Measurements from ENCODE around the gene DCAF7. TPM values are rescaled to one million over a fixed set of nuclear protein-coding genes. Genes with fewer than 3 reads are reported as not detected.

The DCAF7 gene
- total RNA-seq, 1 donor from 2014 or later: 103 TPM

DNA sequence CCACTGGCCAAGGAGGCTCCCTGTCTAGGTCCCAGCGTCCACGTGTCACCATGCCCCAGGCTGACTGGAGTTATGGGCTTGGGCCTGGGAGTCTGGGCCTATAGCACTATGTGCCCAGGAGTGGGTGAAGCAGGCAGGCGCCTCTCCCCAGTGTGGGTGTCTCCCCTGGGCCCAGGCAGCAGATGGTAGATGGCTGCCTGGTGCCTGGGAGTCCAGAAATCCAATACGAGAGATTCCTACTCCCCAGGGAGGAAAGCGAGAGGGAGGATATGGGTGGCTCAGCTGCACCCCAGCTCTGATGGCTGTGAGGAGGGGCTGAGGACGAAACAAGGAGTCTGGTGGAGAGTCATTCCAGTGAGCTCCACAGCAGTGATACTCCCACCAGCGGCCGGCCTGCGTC is 22.1 kb upstream of the DCAF7 start:
- POLR2A ChIA-PET: no interaction called here
- Mint-ChIP-seq H3K27ac (no peak overlapping the region), H3K36me3 (ENCODE audit: low read depth) (no peaks in the 10 kb centered on the region)

DNA sequence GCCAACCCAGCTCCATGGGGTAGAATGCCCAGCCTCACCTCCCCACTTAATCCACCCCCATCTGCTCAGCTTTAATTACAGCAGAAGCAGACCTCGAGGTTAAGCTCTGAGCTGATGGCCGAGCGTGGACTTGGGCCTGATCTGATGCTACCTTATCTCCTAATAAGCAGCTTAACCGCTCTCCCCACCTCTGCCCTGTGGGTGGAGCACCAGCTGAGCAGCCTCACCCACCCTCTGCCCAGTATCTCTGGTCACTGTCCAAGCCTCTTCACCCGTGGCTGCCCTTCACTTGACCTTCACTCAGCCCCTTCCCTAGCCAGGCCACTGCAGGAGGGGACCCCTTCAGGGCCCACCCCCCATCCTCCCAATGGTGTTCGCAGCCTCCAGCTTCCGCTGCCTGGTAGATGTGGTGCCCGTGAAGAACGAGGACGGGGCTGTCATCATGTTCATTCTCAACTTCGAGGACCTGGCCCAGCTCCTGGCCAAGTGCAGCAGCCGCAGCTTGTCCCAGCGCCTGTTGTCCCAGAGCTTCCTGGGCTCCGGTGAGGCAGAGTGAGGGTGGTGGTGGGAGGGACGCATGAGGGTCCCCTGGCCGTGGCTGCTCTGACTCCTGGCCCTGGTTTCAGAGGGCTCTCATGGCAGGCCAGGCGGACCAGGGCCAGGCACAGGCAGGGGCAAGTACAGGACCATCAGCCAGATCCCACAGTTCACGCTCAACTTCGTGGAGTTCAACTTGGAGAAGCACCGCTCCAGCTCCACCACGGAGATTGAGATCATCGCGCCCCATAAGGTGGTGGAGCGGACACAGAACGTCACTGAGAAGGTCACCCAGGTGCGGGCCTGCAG is 20.3 kb upstream of the DCAF7 start:
- H3K4me1 Mint-ChIP-seq: no peaks in the 10 kb centered on the region
- DNase-seq (no peak), ATAC-seq (ENCODE audit: low read depth) (no peak)
- TF ChIP-seq, protein P1, sequence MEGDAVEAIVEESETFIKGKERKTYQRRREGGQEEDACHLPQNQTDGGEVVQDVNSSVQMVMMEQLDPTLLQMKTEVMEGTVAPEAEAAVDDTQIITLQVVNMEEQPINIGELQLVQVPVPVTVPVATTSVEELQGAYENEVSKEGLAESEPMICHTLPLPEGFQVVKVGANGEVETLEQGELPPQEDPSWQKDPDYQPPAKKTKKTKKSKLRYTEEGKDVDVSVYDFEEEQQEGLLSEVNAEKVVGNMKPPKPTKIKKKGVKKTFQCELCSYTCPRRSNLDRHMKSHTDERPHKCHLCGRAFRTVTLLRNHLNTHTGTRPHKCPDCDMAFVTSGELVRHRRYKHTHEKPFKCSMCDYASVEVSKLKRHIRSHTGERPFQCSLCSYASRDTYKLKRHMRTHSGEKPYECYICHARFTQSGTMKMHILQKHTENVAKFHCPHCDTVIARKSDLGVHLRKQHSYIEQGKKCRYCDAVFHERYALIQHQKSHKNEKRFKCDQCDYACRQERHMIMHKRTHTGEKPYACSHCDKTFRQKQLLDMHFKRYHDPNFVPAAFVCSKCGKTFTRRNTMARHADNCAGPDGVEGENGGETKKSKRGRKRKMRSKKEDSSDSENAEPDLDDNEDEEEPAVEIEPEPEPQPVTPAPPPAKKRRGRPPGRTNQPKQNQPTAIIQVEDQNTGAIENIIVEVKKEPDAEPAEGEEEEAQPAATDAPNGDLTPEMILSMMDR (IDR thresholded peaks at IDR 0.05): no peak
- H3K27ac Mint-ChIP-seq: no peak overlapping the region
- no peak overlapping the region for H3K4me3 Mint-ChIP-seq
- no peaks in the 10 kb centered on the region for H3K36me3 Mint-ChIP-seq (ENCODE audit: low read depth)
- no peaks in the 10 kb centered on the region for H3K9me3 Mint-ChIP-seq
- intact Hi-C loops (cut with micrococcal nuclease): no loop called here
- ChIA-PET CTCF (no interaction called here), POLR2A (no interaction called here)
- peaks cover 20% of the 10 kb centered on the region for H3K27me3 Mint-ChIP-seq

More for the DNA sequence above, 22.1 kb upstream of the DCAF7 start:
- H3K9me3 Mint-ChIP-seq: no peaks in the 10 kb centered on the region
- no peak for DNase-seq
- intact Hi-C loops (cut with micrococcal nuclease): no loop called here
- TF ChIP-seq, protein P1 (IDR thresholded peaks at IDR 0.05): no peak
- no peak overlapping the region for H3K4me3 Mint-ChIP-seq
- no peak for ATAC-seq (ENCODE audit: low read depth)
- CTCF ChIA-PET: no interaction called here
- H3K4me1 Mint-ChIP-seq: no peaks in the 10 kb centered on the region
- peaks cover 32% of the 10 kb centered on the region for H3K27me3 Mint-ChIP-seq

DNA sequence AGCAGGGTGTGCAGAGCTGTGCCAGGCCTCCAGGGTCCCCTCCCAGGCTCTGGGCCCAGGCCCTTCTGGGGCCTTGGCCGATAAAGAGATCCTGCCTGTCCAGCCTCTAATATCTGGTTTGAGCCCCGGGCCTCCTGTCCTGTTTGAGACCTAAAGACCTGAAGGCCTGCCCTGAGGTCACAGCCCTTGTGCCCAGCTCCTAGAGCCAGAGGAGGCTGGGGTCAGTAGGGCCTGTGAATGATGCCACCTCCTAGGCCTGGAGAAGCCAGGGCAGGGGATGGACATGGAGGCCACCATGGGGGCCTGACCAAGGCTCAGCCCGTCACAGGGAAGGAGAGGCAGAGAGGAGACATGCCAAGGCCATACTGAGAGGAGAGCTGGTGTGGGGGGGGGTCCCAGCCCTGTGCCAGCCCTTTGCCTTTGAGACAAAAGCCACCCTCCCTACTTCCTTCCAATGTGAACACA is 19.7 kb upstream of the DCAF7 start:
- ChIA-PET CTCF (no interaction called here), POLR2A (no interaction called here)
- TF ChIP-seq, protein P1 (IDR thresholded peaks at IDR 0.05): no peak
- intact Hi-C loops (cut with micrococcal nuclease): no loop called here
- peaks cover 18% of the 10 kb centered on the region for H3K27me3 Mint-ChIP-seq
- no peaks in the 10 kb centered on the region for H3K9me3 Mint-ChIP-seq
- H3K27ac Mint-ChIP-seq: no peak overlapping the region
- DNase-seq: no peak
- ATAC-seq (ENCODE audit: low read depth): no peak
- H3K36me3 Mint-ChIP-seq (ENCODE audit: low read depth): no peaks in the 10 kb centered on the region
- H3K4me1 Mint-ChIP-seq: no peaks in the 10 kb centered on the region
- H3K4me3 Mint-ChIP-seq: no peak overlapping the region

DNA sequence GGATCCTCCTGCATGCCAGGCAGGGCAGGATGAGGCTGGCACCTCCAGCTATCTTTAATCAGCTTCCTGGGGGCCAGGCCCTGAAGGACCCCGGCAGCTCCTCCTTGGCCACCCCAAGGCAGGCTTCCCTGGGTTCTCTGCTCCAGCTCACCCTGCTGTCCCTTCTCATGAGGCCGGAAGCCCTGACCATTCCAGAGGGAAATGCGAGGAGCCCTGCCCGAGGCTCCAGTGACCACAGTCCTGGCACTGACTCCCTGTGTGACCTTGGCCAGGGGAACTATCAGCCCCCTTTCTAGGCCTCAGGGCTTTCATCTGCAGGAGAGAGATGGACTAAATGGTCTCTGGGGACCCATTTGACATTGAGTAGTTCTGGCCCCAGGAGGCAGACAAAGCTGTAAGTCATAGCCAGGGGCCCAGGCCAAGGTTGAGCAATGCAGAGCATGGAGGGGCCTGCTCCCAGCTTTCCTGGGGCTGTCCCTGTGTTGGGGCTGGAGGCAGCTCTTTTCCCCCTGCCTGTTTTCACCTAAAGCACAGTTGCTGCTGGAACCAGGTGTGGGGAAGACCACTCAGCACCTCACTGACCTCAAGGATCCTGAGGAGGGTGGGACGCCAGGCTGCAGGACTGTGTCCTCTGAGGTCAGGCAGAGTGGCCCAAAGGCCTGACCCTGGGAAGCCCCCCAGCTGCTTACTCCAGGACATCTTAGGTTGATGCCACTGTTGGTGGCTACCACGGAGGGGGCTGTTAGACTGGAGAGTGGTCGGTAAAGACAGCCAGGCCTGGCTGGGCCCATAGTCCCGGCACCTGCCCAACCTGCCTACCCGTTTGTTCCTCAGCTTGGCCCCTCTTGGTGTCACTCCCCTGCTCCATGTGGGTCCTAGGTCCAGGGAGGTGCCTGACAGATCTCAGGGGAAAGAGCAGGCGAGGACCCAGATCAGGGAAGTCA is 19.0 kb upstream of the DCAF7 start:
- H3K36me3 Mint-ChIP-seq (ENCODE audit: low read depth): no peaks in the 10 kb centered on the region
- H3K4me1 Mint-ChIP-seq: no peaks in the 10 kb centered on the region
- ChIA-PET POLR2A (no interaction called here), CTCF (no interaction called here)
- peaks cover 21% of the 10 kb centered on the region for H3K27me3 Mint-ChIP-seq
- TF ChIP-seq, protein P1 (IDR thresholded peaks at IDR 0.05): no peak
- no peak for DNase-seq
- H3K27ac Mint-ChIP-seq: no peak overlapping the region
- no peak for ATAC-seq (ENCODE audit: low read depth)
- H3K4me3 Mint-ChIP-seq: no peak overlapping the region
- no peaks in the 10 kb centered on the region for H3K9me3 Mint-ChIP-seq
- intact Hi-C loops (cut with micrococcal nuclease): no loop called here

Data from activated B cell treated with CpG ODN at 0.5 μM for 24 hours (primary cell).